HTERT RPE-1 (cell line): ENCODE measurements around the gene RNF31.

Experiments used
- in situ Hi-C: fragments of 300-500 bp; cut with MboI; formaldehyde crosslinking; loops from 4 replicates; pipeline ENCODE4 v1.14.3; 2020; ENCODE audit warnings: low sequenced_read_pairs

Gene RNF31

GRCh38 chr14:24116128-24116814 is 31.0 kb upstream of the RNF31 start:
- in situ Hi-C loops: no loop called here

GRCh38 chr14:24117179-24117578 is 30.1 kb upstream of the RNF31 start:
- in situ Hi-C loops: no loop called here

GRCh38 chr14:24119691-24120090 is 27.6 kb upstream of the RNF31 start:
- in situ Hi-C loops: no loop called here

GRCh38 chr14:24121210-24121609 is 26.1 kb upstream of the RNF31 start:
- in situ Hi-C loops: no loop called here

GRCh38 chr14:24122416-24122815 is 24.9 kb upstream of the RNF31 start:
- in situ Hi-C loops: no loop called here

- in situ Hi-C loops: no loop called here
Measured at GRCh38 chr14:24122898-24123297, 24.4 kb upstream of the RNF31 start.

GRCh38 chr14:24123424-24124417 is 23.6 kb upstream of the RNF31 start:
- in situ Hi-C loops: no loop called here

GRCh38 chr14:24126939-24127338 is 20.4 kb upstream of the RNF31 start:
- in situ Hi-C loops: no loop called here

- in situ Hi-C loops: no loop called here
Measured at GRCh38 chr14:24127673-24128072, 19.6 kb upstream of the RNF31 start.

- in situ Hi-C loops: no loop called here
Measured at GRCh38 chr14:24129410-24129998, 17.8 kb upstream of the RNF31 start.

- in situ Hi-C loops: no loop called here
Measured at GRCh38 chr14:24130380-24130716, 16.9 kb upstream of the RNF31 start, which contains the start of gene FITM1. Gene FITM1, plus strand, starts transcription at chr14:24130659. Its CDS starts 905 bp downstream, at chr14:24131564.

- in situ Hi-C loops: no loop called here
Measured at GRCh38 chr14:24130717-24131548, 16.4 kb upstream of the RNF31 start.

- in situ Hi-C loops: no loop called here
Measured at GRCh38 chr14:24131549-24131966, 15.7 kb upstream of the RNF31 start.

- in situ Hi-C loops: no loop called here
Measured at GRCh38 chr14:24132061-24132685, 15.1 kb upstream of the RNF31 start.

GRCh38 chr14:24132976-24133375 is 14.3 kb upstream of the RNF31 start:
- in situ Hi-C loops: no loop called here

GRCh38 chr14:24133735-24134134 is 13.6 kb upstream of the RNF31 start:
- in situ Hi-C loops: no loop called here

GRCh38 chr14:24135584-24135833 is 11.8 kb upstream of the RNF31 start:
- in situ Hi-C loops: no loop called here

GRCh38 chr14:24135834-24136683 is 11.2 kb upstream of the RNF31 start, which contains the start of gene PSME1:
Gene PSME1, plus strand, starts transcription at chr14:24136194. Its CDS starts 69 bp downstream, at chr14:24136263.
- in situ Hi-C loops: no loop called here

GRCh38 chr14:24136684-24137528 is 10.4 kb upstream of the RNF31 start:
- in situ Hi-C loops: no loop called here
